Middle frontal gyrus (tissue), 1 donor: Measurements from ENCODE around the gene AK8.

Experiments used
- DNase-seq: peaks from one replicate; pipeline ENCODE4 v3.0.0-alpha.2; 2015; ENCODE audit warnings: low spot score; ENCODE audit errors: extremely low spot score

Gene AK8

DNA sequence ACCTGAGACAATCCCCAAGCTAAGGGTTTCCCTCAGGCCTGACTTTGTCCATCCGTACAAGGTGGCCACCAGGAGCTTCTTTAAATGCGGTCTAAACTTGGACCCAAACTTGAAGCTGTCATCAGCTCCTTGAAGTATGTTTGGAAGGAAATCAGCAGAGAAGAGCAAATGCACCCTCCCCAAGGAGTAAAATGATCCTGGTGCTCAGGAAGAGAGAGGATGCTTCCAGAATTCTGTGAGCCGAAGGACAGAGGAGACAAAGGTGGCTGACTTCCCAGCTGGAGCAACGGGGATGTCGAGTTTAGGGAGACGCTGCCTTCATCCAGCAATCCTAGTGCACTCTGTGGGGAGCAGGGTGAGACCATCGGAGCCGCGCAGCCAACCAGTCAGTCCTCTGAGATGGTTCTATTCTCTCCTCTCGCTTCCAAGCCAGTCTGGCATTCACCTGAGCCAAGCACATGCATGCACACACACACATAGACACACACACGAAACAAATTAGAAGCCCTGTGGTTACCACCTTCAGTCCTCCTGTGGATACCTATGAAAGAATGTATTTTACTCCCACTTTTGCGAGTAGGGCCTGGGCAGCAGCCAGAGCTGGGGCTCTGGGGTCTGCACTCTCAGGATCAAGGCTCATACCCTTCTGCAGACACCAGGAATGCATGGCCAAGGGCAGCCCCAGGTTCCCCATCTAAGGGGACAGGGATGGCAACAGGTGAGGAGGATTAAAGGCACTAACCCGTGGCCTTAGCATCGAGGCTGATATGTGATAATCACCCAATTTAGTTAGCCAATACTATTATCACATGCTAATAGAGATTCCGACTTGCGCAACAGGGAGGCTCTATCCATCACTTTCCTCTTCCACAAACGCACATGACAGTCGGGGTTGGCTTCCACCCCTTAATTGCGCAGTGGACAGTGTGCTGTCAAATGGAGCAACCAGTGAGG is 132.1 kb downstream of the AK8 start:
- DNase-seq = no peak

DNA sequence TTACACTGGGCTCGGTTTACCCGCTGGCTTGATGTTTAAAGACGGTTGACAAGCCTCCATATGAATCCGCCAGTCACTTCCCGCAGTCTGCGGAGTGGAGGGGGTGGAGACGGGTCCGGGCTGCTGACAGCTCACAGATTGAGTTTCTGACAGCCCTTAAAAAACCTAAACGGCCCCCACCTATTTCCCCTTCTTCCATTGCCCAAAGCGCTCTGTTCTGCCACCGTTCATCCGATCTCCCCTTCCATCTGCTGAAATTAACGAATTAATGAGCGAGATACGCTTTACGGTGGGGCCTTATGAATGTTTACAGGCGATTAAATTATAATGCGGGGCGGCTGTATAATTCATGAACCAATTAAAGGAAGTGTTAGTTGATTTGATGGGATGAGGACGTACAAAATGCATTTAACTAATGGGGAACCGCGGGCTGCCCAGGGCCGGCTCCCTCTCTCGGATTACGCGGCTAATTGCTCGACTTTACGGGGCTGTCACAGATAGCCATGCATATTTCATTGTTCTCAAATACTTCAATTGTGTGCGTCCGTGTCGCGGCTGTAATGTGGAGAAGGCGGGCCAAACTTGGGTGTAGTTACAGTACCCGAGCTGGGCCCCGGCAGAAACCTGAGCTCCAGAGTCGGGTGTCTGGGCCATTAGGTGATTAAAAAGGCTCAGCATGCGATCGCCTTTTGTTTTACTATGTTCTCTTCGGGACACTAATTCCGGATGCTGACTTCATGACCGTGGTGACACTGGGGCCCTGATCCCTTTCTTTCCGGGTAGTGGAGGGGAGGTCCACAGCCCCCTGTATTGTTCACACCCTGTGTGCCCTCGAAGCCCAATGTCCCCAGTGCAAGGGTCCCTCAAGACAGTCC is 133.0 kb downstream of the AK8 start:
- DNase-seq = no peak

DNA sequence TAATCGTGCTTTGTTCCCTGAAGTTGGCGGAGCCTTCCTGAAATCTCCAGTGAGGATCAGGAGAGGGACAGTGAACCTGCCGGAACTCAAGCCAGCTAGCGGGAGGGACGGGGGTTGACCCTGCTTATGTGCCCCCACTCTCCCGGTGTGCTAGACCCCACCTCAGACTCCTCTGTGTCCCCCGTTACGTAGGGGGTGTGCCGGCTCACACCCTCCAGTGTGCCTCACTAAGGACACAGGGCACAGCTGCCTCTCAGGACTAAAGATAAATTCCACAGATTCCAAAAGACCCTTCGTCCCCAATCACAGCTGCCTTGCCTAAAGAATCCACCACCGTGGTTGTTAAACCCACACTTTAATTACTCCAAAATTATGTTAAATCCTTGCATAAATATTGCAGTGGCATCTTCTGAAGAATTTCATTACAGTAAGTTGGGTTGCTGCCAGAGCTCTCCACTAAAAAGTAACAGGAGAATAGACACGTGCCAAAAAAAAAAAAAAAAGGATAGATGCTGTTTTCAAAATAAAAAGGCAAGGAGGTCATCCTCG is 134.1 kb downstream of the AK8 start:
- DNase-seq = no peak

DNA sequence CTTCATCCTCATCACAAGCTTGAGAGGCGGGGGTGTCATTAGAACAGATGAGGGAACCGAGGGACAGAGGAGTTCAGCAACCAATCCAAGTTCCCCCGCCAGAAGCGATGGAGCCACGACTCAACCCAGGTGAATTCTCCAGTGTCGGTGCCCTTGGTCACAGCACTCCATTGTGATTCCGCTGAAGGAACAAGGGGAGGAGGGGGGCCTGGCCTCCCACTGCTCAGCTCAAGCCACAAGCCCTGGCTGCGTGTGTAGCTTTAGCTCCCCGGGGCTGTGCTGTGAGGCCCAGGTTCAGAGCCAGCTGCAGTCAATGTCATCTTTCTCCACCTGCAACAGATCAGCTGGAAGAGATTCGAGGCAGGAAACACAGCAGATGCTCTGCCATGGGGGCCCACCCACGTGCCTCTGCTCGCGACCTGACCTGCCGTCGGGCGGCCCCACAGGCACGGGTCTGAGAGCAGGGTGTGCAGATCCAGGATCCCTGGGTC is 135.2 kb downstream of the AK8 start:
- DNase-seq = no peak

DNA sequence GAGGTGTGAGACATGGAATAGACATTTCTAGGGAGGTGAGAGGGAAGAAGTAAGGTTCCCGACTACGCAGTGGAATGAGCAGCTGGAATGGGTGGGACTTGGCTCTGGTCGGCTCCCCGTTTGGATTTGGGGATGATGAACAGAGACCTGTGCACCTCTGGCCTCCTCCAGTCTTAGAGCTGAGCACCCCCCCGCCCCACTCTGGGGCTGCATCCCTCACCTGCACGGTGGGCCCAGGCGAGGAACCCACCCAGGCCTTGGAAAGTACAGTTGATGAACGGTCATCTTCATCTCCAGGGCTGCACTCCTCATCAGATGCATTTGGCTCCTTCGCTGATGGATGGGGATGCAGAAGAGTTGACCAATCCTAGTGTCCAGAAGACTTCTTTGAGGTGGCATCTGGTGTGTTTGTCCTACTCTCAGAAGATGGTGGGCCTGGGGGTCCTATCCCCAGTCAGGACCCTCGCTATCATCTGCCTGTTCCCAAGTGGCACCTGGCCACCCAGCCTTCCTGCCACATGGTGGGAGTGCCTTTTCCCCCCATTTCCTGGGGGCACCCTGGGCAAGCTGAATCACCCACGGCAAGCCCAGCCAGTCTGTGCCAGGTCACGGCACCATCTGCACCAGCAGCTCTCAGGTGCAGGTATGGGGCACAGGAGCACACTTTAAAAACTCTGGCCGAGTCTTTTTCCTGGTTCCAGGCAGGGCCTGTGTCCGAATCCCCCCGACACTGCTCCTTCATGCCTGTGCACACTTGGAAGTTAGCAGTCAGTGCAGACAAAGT is 137.4 kb downstream of the AK8 start:
- no peak for DNase-seq

DNA sequence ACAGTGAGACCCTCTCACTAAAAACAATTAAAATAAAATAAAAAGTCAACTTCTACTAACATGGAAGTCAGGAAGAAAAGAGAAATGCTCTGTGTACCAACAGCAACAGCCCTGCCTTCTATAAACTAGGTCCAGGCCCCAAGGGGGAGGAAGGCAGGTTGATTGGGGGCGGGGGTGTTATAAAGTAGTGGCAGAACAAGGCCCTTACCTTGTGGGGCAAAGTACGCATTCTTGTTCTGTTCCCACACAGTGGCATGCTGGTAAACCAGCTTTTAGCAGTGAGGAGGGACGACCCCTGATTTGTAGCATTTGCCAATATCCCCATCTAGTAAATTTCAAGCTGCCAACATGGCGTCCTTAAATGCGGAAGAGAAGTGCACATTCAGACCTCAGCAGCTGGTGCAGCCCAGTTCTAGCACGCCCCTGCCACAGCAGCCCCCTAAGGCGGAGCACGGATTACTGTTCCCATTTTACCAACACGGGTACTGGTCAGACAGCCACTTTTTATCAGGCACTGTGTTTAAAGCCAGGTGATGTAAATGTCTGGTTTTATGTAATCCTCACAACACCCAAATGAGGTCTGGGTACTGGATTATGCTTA is 138.3 kb downstream of the AK8 start:
- no peak for DNase-seq

DNA sequence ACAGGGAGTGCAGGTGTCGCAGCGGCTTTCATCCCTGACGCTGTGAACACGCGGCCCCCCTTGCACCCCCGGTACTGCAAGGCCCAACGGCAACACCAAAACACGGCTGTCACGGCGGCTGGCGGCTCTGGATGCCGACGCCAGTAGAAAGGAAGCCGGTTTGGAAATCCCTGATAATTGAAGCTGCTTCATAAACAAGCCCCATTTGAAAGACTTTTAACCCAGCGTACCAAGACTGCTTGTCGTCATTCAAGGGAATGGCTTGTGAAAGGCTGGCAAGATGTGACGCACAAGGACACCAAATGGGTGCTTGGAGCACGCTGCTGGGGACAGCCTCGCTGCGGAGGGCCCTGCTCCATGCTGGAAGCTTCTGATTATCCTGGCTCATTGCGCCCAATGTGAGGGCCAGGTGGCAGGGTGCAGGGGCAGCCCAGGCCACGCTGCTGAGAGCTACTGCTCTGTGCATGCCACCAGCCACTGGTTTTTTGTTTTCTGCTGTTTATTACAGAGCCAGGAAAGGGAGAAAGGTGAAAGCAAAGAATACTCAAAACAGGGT is 144.7 kb downstream of the AK8 start:
- DNase-seq = no peak

DNA sequence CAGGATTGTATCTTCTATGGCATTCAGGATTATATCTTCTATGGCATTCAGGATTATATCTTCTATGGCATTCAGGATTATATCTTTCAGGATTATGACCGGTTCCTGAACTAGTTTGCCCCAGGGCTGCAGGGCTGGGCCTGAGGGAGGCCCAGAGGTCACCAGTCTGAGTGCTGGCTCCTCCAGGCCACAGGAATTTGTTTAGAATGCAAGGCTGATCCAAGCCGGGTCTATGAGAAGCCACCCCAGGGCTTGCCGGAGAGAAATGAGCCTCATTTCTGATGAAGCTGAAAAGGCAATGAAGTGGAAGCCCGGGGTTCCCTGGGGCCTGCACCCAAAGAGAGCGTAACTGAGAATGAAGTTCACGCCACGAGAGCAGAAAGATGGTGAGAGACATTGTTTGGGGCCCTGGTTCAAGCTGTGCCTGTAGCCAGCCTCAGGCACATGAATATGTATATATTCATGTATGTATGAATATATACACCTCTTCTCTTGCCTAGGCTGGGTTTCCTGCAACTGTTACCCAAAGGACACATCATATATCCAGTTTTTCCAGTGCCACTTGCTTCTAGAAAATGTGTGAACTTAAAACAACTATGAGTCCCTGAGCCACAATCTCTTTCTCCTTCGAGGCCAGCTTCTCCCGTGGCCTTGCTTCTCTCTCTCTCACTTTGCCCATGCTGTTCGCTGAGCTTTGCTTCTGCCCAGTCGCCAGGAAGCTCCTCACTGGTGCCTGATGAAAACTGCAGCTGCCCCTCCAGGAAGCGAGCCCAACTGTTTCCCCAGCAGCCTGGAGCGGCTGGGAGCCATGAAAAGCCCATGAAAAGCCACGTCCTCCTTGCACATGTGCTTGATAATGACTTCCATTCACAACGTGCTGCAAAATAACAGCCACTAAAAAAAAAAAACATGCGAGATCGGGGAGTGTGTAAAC is 145.5 kb downstream of the AK8 start:
- no peak for DNase-seq

DNA sequence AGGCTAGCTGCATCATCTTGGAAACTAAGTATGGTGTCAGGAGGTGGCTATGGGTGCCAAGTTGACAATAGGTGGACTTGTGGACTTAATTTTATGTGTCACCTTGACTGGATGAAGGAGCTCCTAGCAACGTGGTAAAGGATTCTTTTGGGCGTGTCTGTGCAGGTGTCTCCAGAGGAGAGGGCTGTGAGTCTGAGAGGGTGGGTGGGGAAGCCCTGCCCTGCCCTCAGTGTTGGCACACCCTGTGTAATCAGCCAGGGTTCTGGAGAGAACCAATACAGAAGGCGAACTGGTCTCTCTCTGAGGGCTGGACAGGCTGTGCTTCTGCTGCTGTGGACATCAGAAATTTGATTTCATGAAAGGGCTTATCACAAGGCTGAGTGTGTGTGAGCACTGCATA is 146.9 kb downstream of the AK8 start:
- DNase-seq = no peak

DNA sequence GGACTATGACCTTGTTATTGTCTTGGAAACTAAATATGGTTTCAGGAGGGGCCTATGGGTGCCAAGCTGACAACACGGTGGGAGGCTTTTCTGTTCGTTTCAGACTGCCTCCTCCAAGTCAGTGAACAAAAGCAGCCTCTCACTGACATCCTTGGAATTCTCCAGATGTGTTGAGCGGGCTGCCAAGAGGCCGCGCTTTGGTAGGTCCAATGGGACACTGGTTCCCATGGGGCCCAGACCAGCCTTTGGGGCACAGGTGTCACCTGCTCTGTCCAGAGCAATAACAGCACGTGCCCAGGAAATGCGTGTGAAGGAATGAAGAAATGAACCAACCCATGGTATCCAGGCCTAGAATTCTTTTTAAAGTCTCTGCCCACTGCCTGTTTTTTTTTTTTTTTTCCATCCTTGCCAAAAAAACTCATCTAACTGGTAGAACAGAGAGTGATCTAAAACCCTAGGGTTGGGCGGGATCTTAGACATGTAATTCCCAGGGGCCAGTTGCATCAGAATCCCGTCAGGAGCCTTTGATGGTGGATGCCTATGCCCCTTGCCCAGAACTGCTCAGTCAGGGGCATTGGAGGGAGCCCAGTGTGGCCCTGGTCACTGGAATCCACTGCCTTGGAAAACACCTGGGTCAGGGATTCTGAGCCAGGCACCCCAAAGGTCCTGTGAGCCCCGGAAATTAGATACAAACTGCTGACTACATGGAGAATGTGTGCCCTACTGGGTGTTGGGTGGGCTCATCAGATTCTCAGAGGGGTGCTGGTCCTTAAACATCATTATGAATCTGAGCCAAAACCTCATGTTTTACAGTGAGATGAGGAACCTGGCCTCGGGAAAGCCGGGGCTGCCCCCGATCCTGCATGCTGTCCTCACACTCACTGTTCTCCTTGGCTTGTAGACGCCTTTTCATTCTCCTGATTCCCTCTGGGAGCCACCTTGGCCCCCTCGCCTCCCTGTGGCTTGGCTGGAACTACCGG is 147.7 kb downstream of the AK8 start:
- no peak for DNase-seq

DNA sequence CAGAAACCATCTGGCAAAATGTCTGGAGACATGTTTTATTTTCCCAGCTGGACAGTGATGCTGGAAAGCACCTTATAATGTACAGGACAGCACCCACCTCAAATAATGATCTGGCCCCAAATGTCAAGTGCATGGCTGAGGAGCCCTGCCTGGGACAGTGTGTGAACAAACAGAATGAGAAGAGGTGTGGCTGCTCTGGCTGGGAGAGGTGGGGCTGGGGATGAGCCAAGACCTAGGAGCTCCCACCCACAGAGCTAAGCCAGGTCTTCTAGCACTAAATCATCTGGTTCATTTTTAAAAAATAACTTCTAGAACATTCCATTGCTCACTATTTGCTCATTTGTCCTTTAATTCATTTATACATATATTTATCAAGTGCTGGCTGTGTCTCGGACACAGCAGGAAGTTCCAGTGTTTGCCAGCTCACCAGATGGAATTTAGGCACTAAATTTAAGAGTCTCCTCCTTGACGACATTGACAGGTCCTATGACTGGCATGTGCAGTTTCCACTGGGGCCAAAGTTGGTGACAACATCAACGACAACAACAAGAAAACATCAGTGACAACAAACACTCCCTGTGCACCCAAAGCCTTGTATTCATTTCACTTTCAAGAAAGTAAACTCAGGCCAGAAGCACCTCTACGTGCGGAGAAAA is 148.7 kb downstream of the AK8 start:
- no peak for DNase-seq

DNA sequence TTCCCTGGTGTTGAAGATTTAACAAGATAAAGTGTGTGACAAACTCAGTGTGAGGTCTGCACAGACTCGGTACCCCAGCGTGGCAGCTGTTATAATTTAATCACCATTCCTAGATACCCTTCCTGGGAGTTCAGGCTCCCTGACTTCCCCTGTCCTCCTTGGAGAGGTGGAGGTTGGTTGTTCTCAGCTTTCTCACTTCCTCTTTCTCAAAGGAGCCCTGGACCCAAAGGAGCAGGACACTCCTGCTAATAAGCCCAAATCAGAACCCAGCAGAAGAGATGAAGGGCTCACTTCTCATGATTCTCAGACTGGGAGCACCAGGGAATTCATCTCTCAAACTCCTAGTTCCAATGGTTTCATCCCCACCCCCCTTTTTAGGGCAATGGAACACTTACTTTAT is 149.6 kb downstream of the AK8 start:
- no peak for DNase-seq

DNA sequence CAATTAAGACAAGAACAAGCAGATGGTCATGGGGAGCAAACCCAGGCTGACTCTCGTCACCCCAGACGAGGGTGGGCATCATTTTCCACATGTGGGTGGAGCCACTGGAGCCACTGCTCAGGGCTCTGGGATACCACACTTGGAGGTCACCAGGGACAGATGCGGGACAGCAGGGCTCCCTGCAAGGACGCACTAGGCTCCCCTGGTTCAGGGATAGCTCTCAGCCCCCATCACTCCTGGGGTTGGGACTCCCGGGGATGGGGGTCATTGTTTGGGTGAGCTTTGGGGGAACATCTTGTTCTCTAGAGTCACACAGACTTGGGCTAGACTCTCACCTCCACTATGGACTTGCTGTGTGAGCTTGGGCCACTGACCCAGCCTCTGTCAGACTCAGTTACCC is 150.0 kb downstream of the AK8 start:
- DNase-seq = no peak

DNA sequence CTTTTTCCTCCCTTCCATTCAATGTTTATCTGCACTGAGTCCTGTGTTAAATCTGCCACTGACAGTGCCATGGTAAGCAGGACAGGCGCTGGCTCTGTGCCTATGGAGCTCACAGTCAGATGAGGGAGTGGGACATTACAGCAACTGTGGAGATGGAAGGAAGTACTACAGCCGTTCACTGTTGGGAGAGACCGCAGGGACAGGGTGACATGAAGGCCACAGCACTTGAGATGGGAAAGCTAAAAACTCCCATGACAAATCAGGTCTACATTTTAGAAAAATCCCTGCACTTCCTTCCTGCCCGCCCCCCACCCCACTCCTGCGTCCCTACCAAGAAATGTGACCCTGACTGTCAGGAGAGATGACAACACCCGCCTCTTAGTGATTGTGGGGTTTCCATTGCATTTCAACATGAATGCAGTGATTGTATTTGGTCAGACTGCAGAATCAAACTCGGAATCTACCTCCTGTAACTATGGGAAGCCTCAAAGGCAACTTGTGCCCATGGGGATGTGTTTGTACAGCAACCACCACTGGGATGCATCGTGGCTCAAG is 151.4 kb downstream of the AK8 start:
- DNase-seq = no peak

DNA sequence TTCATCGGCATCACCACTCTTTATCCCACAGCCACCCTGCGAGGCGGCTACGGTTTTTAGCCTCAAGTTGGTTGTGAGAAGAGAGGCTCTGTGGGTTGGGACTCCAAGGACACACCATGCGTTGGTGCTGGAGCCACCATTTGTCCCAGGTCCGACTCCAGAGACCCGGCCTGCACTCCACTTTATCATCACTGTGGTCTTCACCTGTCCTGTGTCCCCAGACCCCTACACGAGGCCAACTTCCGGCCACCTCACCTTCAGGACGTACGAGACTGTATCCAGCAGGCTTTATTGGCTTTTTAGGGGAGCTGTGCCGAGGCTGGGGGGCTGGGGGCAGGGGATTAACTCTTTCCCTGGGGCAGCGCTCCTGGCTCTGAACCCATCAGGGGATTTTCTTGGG is 152.8 kb downstream of the AK8 start:
- DNase-seq = no peak

DNA sequence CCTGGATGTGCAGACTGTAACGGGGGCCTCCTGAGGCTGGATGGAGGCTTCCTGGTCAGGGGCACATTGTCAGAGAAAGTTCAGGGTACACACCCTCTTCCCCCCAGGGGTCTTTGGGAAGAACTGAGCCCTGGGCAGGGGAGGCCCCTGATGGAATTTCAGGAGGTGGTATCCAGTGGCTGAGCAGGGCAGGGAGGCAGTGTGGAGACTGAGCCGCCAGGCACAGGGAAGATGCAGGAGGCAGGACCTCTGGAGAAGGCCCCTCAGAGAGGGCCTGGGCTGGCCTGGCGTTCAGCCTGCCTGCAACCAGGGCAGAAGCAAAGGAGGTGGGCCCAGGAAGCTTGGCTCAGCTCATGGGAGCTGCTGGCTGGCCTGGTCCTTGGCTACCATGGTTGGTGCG is 154.3 kb downstream of the AK8 start:
- DNase-seq = no peak

DNA sequence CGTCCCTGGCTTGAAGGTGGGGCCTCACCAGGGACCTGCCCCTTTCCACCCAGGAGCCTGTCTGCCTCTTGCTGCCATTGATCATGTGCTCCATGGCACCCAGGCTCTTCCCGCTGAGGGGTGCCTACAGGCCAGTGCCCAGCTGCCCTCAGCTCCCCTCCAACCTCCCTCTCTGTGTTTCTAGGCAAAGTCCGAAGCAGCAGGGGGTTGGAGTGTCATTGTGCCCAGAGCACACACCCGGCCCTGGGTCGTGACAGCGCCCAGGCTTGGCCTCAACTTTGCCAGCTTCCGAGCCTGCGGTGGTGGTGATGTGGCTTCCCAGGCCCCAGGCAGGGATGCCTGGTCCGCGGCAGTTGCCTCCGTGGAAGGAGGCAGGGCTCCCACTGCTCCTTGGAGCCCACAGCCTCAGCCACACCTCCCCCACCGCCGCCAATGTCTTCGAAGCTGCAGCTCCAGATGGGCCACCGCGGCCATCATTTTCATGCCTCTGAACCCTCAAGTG is 155.5 kb downstream of the AK8 start:
- DNase-seq = no peak
